ENCODE results near the gene FAR1.

The FAR1 gene

DNA sequence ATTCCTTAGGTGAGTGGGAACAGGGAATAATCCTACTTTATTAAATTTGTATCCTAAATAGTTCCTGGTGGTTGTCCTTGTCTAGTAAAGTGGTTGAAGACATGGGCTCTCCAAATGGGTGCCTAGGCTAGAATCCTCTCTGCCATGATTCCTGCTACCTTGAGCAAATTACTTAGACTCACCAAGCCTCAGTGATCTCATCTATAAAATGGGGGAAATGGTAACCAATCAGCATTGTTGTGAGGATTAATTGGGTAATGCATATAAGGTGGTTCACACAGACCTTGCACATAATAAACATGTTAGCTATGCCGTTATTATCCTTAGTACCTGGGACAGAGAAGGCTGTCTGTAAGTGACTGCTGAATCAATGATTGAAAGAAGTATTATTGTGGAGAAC is 109.9 kb downstream of the FAR1 start:
- DNase-seq: no peak

DNA sequence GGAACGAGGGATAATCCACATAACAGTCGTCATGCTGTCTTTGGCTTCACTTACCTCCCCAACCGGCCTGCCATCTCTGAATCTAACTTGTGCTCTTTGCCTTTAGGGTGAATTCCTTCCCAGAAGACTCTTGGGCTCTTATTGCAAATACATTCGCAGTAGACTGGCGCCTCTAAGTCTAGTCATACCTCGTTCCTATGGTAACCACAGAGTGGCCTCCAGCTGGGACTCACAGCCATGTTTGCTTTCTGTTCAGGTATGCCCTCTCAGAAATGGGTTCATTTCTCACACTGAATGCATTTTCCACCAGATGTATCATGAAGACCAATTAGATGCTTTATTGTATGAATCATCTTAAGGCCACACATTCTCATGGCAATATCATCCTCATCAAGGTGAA is 112.7 kb downstream of the FAR1 start:
- peak; percentile 42 for DNase-seq
